ENCODE measurements around the gene PTPN4.
"Not testable (repeated sequence)": the region's sequence is repeated elsewhere in the genome, so short reads cannot be mapped to it uniquely, and the experiment has no call there.

Gene PTPN4

GRCh38 chr2:119764832-119765231 lies 5.1 kb downstream of the PTPN4 start:
- DNase-seq (ENCODE audit: low read depth in 2 of 2): no peak

DNA sequence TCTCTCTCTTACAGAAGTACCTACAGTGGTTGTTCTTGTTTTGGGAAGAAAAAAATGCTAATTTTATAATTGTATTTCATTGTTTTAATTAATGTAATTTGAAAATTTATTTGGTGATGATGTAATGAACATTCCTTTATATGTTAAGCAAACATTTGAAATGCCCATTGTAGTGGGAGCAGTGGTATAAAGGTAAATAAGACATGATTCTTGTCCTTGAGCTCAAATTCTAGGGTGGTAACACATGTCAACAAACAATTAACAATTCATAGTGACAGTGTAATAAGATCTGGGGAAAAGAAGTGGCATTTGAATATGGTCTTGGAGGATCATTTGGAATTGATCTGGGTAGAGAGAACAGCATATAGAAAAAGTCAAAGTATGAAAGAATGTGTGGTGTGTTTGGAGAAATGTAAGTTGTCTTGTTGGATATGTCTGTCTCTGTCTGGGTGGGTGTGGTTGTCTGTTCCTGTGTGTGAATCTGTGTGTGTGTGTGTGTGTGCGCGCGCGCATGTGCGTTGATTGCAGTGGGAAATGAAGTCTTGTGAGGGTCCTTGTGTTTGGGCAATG lies 5.8 kb downstream of the PTPN4 start:
- DNase-seq (ENCODE audit: low read depth in 2 of 2): no peak

DNA sequence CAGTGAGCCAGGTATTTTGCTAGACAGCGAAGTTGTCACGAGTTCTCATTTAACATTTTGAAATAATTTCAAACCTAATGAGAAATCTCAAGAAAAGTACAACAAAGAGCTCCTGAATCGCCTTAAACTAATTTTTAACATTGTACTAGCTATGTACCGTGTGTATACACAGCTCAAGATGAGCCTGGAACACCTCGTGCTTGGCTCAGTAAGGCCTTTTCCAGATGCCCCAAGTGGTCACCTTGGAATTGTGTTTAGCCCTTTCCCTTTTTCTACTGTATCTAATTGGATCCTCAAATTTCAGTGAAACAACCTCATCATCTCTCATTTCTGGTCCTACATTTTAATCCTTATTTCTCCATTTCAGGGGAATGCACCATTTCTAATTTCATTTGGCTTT lies 7.2 kb downstream of the PTPN4 start:
- DNase-seq (ENCODE audit: low read depth in 2 of 2): no peak

- no peak for DNase-seq (ENCODE audit: low read depth in 2 of 2)
These were observed 9.0 kb downstream of the PTPN4 start for GRCh38 chr2:119768742-119769141.

- no peak for DNase-seq (ENCODE audit: low read depth in 2 of 2)
These were observed 9.9 kb downstream of the PTPN4 start for GRCh38 chr2:119769645-119770044.

DNA sequence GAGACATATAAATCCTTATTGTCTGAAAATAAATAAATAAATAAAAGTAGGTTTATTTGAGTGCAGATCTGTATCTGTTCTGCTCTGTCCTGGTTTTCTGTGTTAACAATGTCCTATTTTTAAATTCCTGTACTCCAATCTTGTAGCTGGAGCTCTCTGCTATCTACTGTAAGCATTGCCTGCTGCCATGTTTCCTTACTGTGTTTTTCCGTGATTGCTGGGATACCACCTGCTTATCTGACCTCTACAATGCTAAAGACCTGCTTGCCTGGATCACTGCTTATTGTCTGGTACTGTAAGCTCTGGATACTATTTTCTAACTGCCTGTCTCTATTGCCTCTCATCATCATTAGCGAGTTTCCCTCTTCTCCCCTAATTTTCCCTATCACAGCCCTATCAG lies 11.6 kb downstream of the PTPN4 start:
- no peak for DNase-seq (ENCODE audit: low read depth in 2 of 2)

DNA sequence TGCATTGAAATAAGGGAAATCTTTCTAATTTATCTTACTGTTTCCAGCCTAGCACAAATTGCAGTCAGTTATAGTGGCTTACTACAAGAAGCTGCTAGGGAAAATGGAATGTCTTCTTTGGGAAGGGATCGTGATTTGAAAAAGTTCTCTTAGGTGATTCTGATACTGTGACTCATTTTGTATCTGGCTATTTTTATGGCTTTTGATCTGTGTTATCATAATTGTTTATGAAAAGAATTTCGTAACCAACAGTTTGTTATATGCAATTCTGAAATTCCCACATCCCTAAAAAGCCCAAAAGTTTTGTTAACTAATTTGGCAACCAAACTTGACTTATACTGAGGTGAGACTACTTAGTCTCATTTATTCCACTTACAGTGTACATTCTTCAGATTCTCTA lies 12.4 kb downstream of the PTPN4 start:
- no peak for DNase-seq (ENCODE audit: low read depth in 2 of 2)

- DNase-seq (ENCODE audit: low read depth in 2 of 2): no peak
These were observed 13.0 kb downstream of the PTPN4 start for GRCh38 chr2:119772767-119773166.

- no peak for DNase-seq (ENCODE audit: low read depth in 2 of 2)
These were observed 14.3 kb downstream of the PTPN4 start for GRCh38 chr2:119774026-119774425.

DNA sequence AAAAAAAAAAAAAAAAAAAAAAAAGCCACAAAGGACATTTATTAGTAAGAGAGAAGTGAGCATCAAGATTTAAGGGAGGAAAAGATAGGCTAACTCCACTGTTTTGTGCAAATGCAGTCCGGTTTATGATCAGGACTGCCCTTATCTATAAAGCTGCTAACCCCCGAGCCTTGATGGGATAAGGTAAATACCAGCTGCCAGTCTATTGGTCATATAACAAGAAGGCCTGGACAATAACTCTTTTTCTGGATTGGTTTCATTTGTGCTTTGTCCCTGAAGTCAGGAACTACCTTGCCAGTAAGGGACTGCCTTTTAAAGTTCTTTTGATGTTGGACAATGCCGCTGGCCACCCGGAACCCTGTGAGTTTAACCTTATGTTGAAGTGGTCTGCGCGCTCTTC lies 15.4 kb downstream of the PTPN4 start:
- no peak for DNase-seq (ENCODE audit: low read depth in 2 of 2)

GRCh38 chr2:119782308-119783027 lies 22.7 kb downstream of the PTPN4 start:
- no peak for DNase-seq (ENCODE audit: low read depth in 2 of 2)

- DNase-seq (ENCODE audit: low read depth in 2 of 2): no peak
These were observed 25.2 kb downstream of the PTPN4 start for GRCh38 chr2:119784876-119785275.

DNA sequence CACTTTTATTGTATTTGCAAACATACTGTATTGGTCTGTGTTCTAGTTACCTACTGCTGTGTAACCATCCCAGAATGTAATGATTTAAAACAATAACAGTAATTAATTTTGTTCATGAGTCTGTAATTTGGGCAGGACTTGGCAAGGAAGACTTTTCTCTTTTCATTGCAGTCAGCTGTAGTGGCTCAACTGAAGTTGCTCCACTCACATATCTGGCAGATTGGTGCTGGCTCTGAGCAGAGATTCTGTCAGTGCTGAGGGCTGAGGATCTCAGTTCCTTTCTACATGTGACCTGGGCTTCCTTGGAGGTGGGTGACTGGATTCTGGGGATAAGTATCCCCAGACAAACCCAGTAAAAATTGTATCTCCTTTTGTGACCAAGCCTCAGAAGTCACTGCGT lies 26.6 kb downstream of the PTPN4 start:
- DNase-seq (ENCODE audit: low read depth in 2 of 2): no peak

DNA sequence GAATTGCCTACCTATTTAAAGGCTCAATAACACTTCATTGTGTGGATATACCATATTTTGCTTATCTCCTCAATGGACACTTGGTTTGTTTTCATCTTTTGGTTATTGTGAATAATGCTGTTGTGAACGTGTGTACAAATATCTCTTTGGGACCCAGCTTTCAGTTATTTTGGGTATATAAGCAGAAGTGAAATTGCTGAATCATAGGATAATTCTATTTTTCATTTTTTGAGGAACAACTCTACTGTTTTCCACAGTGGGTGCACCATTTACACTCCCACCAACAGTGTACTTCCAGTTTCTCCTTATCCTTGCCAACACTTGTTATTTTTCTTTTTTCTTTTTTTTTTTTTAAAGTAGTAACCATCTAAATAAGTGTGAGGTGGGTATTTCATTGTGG lies 29.0 kb downstream of the PTPN4 start:
- no peak for DNase-seq (ENCODE audit: low read depth in 2 of 2)

DNA sequence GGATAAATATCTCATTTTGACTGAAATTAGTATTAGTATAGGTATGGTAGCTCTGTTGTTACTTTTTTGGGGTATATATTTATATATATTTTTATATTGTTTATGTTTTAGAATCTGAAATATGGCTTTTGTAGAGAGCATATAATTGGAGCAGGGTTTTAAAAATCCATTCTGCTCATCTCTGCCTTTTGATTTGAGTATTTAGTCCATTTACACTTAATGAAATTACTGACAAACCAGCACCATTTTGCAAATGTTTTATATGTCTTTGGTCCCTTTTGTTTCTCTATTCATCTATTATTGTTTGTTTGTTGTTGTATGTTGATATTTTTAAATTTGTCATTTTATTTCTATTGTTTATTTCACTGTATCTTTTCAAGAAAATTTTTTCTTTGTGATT lies 30.7 kb downstream of the PTPN4 start:
- DNase-seq (ENCODE audit: low read depth in 2 of 2): no peak

DNA sequence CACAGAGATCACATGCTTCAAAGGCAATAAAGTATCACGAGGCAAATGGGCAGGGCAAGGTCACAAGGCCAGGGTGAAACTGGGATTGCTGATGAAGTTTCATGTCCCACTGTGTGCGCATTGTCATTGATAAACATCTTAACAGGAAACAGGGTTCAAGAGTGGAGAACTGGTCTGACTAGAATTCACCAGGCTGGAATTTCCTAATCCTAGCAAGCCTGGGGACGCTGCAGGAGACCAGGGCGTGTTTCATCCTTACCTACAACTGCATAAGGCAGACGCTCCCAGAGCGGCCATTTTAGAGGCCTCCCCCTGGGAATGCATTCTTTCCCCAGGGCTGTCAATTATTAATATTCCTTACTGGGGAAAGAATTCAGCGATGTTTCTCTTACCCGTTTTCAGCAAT lies 33.2 kb downstream of the PTPN4 start:
- no peak for DNase-seq (ENCODE audit: low read depth in 2 of 2)

- no peak for DNase-seq (ENCODE audit: low read depth in 2 of 2)
These were observed 34.5 kb downstream of the PTPN4 start for GRCh38 chr2:119794237-119794636.

DNA sequence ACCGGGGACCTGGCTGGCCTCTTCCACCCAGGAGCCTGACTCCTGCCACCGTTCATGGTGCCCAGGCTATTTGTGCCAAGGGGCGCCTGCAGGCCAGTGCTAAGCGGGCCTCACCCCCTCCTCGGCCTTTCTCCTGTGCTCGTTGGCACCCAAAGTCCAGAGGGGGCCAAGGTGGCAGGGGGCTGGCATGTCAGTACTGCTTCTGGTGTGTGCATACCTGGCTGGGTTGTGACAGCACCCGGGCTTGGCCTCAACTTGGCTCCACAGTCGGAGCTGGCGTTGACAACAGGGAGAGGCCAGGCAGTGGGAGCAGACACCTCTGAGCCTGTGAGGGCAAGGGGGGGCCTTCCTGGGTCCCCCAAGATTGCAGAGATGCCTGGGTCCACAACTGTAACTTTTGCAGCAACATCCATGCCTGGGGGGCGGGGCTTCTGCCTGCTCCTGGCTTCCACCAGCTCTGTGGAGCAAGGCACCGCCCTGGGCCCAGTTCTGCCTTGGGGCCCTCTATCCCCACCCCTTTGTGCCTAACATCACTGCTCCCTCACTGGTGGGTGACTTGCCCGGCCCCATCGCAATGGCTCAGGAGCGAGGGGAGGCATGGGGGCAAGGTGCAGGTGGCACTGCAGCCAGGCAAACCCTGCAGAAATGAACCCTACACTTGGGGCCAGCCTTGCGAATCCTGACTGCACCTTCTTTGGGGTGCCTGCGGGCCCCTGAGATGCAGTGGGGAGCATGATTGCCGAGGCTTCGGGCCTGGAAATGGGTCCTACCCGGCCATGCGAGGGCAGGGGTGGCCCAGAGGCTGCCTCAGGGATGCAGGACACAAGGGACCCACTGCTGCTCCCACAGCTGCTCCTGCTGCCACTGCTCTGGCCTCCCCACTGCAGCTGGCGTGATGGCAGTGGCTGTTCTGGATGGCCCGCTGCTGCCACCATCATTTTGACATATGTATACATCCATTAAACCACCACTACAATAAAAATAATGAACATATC lies 35.9 kb downstream of the PTPN4 start:
- DNase-seq (ENCODE audit: low read depth in 2 of 2): no peak

GRCh38 chr2:119800376-119800902 lies 40.7 kb downstream of the PTPN4 start:
- DNase-seq (ENCODE audit: low read depth in 2 of 2): no peak

DNA sequence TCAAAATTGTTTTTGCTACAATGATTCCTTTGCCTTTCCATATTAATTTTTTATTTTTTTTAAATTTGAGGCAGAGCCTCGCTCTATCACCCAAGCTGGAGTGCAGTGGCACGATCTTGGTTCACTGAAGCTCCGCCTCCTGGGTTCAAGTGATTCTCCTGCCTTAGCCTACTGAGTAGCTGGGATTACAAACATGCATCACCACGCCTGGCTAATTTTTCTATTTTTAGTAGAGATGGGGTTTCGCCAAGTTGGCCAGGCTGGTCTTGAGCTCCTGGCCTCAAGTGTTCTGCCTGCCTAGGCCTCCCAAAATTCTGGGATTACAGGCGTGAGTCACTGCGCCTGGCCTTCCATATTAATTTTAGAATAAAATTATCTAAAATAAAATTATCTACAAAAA lies 41.3 kb downstream of the PTPN4 start:
- DNase-seq (ENCODE audit: low read depth in 2 of 2): no peak

DNA sequence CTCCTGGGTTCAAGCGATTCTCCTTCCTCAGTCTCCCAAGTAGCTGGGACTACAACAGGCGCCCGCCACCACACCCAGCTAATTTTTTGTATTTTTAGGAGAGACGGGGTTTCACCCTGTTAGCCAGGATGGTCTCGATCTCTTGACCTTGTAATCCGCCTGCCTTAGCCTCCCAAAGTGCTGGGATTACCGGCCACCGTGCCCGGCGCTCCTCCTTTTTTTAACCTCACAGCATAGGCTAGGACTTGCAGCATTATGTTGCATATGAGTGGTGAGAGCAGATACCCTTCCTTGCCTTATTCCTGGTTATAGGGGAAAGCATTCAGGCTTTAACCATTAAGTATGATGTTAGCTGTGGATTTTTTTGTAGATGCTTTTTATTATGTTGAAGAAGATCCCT lies 42.3 kb downstream of the PTPN4 start:
- not testable (repeated sequence) for DNase-seq (ENCODE audit: low read depth in 2 of 2)

DNA sequence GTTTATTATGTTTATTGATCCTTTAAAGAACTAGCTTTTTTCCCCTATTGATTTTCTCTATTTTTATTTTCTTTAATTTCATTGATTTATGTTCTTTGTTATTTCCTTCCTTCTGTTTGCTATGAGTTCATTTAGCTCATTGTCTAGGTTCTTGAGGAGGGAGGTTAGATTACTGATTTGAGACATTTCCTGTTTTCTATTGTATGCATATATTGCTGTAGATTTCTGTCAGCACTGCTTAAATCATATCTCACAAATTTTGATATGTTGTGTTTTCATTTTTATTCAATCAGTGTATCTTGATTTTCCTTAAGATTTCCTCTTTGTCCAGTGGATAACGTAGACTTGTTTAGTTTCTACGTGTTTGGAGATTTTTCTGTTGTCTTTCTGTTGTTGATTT lies 43.4 kb downstream of the PTPN4 start:
- DNase-seq (ENCODE audit: low read depth in 2 of 2): no peak
